WTC11 (cell line): Measurements from ENCODE around the gene GAS2. TPM values are rescaled to one million over a fixed set of nuclear protein-coding genes. Genes with fewer than 3 reads are reported as not detected.

Experiments
- ATAC-seq: fragments of 200-7000 bp; cut with Tn5 transposase; 2 replicates; pipeline ENCODE4 v1.10.0; 2021; ENCODE audit warnings: mild to moderate bottlenecking, moderate library complexity
- CTCF ChIA-PET: fragments of 300-600 bp; sonication (Branson Sonifier 250); formaldehyde crosslinking; loops from one replicate; lab custom pipeline; 2021; ENCODE audit warnings: antibody characterized with exemption; lab: Charles Lee
- POLR2A ChIA-PET: fragments of 350-600 bp; sonication (Branson Sonifier 250); formaldehyde crosslinking; loops from one replicate; lab custom pipeline; 2021; ENCODE audit warnings: antibody characterized with exemption; lab: Charles Lee
- DNase-seq: peaks from one replicate; pipeline ENCODE4 v3.0.0; 2021; ENCODE audit warnings: low spot score
- H3K27ac Mint-ChIP-seq: 2 replicates; pipeline ENCODE4 v1.8.0; 2021; ENCODE audit warnings: mixed read lengths
- H3K27me3 Mint-ChIP-seq: 2 replicates; pipeline ENCODE4 v1.8.0; 2021; ENCODE audit warnings: low read depth, mild to moderate bottlenecking, moderate library complexity, mixed read lengths
- H3K36me3 Mint-ChIP-seq: 2 replicates; pipeline ENCODE4 v1.8.0; 2021; ENCODE audit warnings: mixed read lengths
- H3K4me1 Mint-ChIP-seq: 2 replicates; pipeline ENCODE4 v1.8.0; 2022; ENCODE audit warnings: mixed read lengths
- H3K4me3 Mint-ChIP-seq: 2 replicates; pipeline ENCODE4 v1.8.0; 2021; ENCODE audit warnings: mild to moderate bottlenecking, moderate library complexity, mixed read lengths
- H3K9me3 Mint-ChIP-seq: 2 replicates; pipeline ENCODE4 v1.8.0; 2021; ENCODE audit warnings: mixed read lengths
- ARID4B ChIP-seq: sonication (generic); formaldehyde crosslinking; IDR thresholded peaks from 2 replicates; pipeline ENCODE4 v1.8.0; 2023; ENCODE audit warnings: missing genetic modification reagents, mild to moderate bottlenecking, borderline replicate concordance
- CREM ChIP-seq: sonication (generic); formaldehyde crosslinking; IDR thresholded peaks from 2 replicates; pipeline ENCODE4 v1.8.1; 2022; ENCODE audit warnings: mild to moderate bottlenecking, missing genetic modification reagents, moderate library complexity
- FOXJ3 ChIP-seq: sonication (generic); formaldehyde crosslinking; IDR thresholded peaks from 2 replicates; pipeline ENCODE4 v1.9.0; 2021; ENCODE audit warnings: missing genetic modification reagents, mild to moderate bottlenecking, borderline replicate concordance
- FOXK1 ChIP-seq: sonication (generic); formaldehyde crosslinking; IDR thresholded peaks from 2 replicates; pipeline ENCODE4 v1.8.0; 2022; ENCODE audit warnings: mild to moderate bottlenecking, moderate library complexity, missing genetic modification reagents
- FOXP4 ChIP-seq: sonication (generic); formaldehyde crosslinking; IDR thresholded peaks from 2 replicates; pipeline ENCODE4 v1.8.0; 2022; ENCODE audit warnings: mild to moderate bottlenecking, missing genetic modification reagents
- GABPB1 ChIP-seq: sonication (generic); formaldehyde crosslinking; IDR thresholded peaks from 2 replicates; pipeline ENCODE4 v1.8.1; 2023; ENCODE audit warnings: mild to moderate bottlenecking, missing genetic modification reagents
- GRHL2 ChIP-seq: fragments of 250-450 bp; sonication (Bioruptor Pico); IDR thresholded peaks from 2 replicates; pipeline ENCODE4 v1.8.0; 2022; ENCODE audit warnings: mild to moderate bottlenecking, moderate library complexity; ENCODE audit not compliant: insufficient replicate concordance, severe bottlenecking
- GTF2I ChIP-seq: fragments of 250-450 bp; sonication (Bioruptor Pico); conservative IDR thresholded peaks from 2 replicates; pipeline ENCODE4 v1.4.0; 2021; ENCODE audit warnings: mild to moderate bottlenecking
- HMGXB4 ChIP-seq: sonication (generic); formaldehyde crosslinking; IDR thresholded peaks from 2 replicates; pipeline ENCODE4 v1.8.1; 2023; ENCODE audit warnings: mild to moderate bottlenecking, moderate library complexity, missing genetic modification reagents
- MYBL2 ChIP-seq: sonication (generic); formaldehyde crosslinking; IDR thresholded peaks from 2 replicates; pipeline ENCODE4 v1.8.1; 2023; ENCODE audit warnings: mild to moderate bottlenecking, moderate library complexity, missing genetic modification reagents
- OVOL2 ChIP-seq: fragments of 250-450 bp; sonication (Bioruptor Pico); IDR thresholded peaks from 2 replicates; pipeline ENCODE4 v1.9.0; 2021; ENCODE audit warnings: mild to moderate bottlenecking, borderline replicate concordance
- RORB ChIP-seq: fragments of 250-450 bp; sonication (Bioruptor Pico); IDR thresholded peaks from 2 replicates; pipeline ENCODE4 v1.9.0; 2021; ENCODE audit warnings: mild to moderate bottlenecking
- SMAD3 ChIP-seq: sonication (generic); formaldehyde crosslinking; IDR thresholded peaks from 2 replicates; pipeline ENCODE4 v1.8.0; 2022; ENCODE audit warnings: missing genetic modification reagents, mild to moderate bottlenecking, borderline replicate concordance
- SMAD4 ChIP-seq: sonication (generic); formaldehyde crosslinking; IDR thresholded peaks from 2 replicates; pipeline ENCODE4 v1.8.0; 2022; ENCODE audit warnings: mild to moderate bottlenecking, missing genetic modification reagents
- TP53 ChIP-seq: sonication (generic); formaldehyde crosslinking; IDR thresholded peaks from 2 replicates; pipeline ENCODE4 v1.8.1; 2023; ENCODE audit warnings: mild to moderate bottlenecking, missing genetic modification reagents
- ZBTB21 ChIP-seq: sonication (generic); formaldehyde crosslinking; IDR thresholded peaks from 2 replicates; pipeline ENCODE4 v1.8.1; 2023; ENCODE audit warnings: mild to moderate bottlenecking, missing genetic modification reagents, borderline replicate concordance
- ZNF121 ChIP-seq: sonication (generic); formaldehyde crosslinking; IDR thresholded peaks from 2 replicates; pipeline ENCODE4 v1.8.0; 2023; ENCODE audit warnings: missing genetic modification reagents
- ZNF232 ChIP-seq: sonication (generic); formaldehyde crosslinking; IDR thresholded peaks from 2 replicates; pipeline ENCODE4 v1.8.0; 2022; ENCODE audit warnings: mild to moderate bottlenecking, missing genetic modification reagents
- ZNF423 ChIP-seq: fragments of 250-450 bp; sonication (Bioruptor Pico); IDR thresholded peaks from 2 replicates; pipeline ENCODE4 v2.1.2; 2022; ENCODE audit warnings: mild to moderate bottlenecking, moderate library complexity
- ZSCAN18 ChIP-seq: fragments of 250-450 bp; sonication (Bioruptor Pico); IDR thresholded peaks from 2 replicates; pipeline ENCODE4 v2.1.2; 2022; ENCODE audit warnings: mild to moderate bottlenecking, moderate library complexity
- total RNA-seq: library from RNA; stranded (reverse); gene quantifications from 3 replicates; pipeline ENCODE4 v1.2.3, GENCODE V29; 2021

Gene GAS2
- total RNA-seq, 1 experiment from 2014 or later, result 1.8 TPM

GRCh38 chr11:22764735-22765134 is 98.3 kb downstream of the GAS2 start:
- CTCF ChIA-PET, result interaction anchor here (0.7 kb wide), 1 partner anchor 51 kb away, joined by 3 read pairs; no protein-coding TSS in a partner anchor
- H3K4me1 Mint-ChIP-seq, result peaks cover 8% of the 10 kb centered on the region; the same call in 1 of the 2 replicates
- POLR2A ChIA-PET, result no interaction called here
- H3K27ac Mint-ChIP-seq, result no peak overlapping the region
- TF ChIP-seq FOXK1 (CRISPR knock-in tag) (no peak), SMAD3 (CRISPR knock-in tag) (no peak), HMGXB4 (CRISPR knock-in tag) (no peak), CREM (CRISPR knock-in tag) (no peak), FOXJ3 (CRISPR knock-in tag) (no peak)
- DNase-seq (no peak), ATAC-seq (no peak)
- no peaks in the 10 kb centered on the region for H3K36me3 Mint-ChIP-seq
- H3K27me3 Mint-ChIP-seq, result no peaks in the 10 kb centered on the region
- peaks cover 3% of the 10 kb centered on the region for H3K9me3 Mint-ChIP-seq
- no peak overlapping the region for H3K4me3 Mint-ChIP-seq

GRCh38 chr11:22768281-22768680 is 101.9 kb downstream of the GAS2 start:
- Mint-ChIP-seq H3K36me3 (no peaks in the 10 kb centered on the region), H3K4me3 (no peak overlapping the region), H3K27ac (no peak overlapping the region), H3K27me3 (no peaks in the 10 kb centered on the region), H3K4me1 (no peaks in the 10 kb centered on the region), H3K9me3 (peaks cover 5% of the 10 kb centered on the region)
- DNase-seq (no peak), ATAC-seq (no peak)
- TF ChIP-seq GRHL2 (no peak), ZNF232 (CRISPR knock-in tag) (no peak), GTF2I (CRISPR knock-in tag) (no peak), FOXJ3 (CRISPR knock-in tag) (no peak), ZNF423 (CRISPR knock-in tag) (no peak), GABPB1 (CRISPR knock-in tag) (no peak), TP53 (no peak), ZSCAN18 (CRISPR knock-in tag) (no peak), HMGXB4 (CRISPR knock-in tag) (no peak), FOXP4 (no peak), MYBL2 (CRISPR knock-in tag) (no peak), ARID4B (CRISPR knock-in tag) (no peak), ZNF121 (CRISPR knock-in tag) (no peak), OVOL2 (no peak), CREM (CRISPR knock-in tag) (no peak), ZBTB21 (no peak), RORB (CRISPR knock-in tag) (no peak), SMAD4 (CRISPR knock-in tag) (no peak)
- ChIA-PET CTCF (no interaction called here), POLR2A (no interaction called here)
